Thyroid gland (tissue), 4 donors: ENCODE data around the gene FAM120A. TPM values are rescaled to one million over a fixed set of nuclear protein-coding genes. Genes with fewer than 3 reads are reported as not detected.

ENCODE experiments used
- DNase-seq, 2 donors: peaks; one replicate each; pipeline ENCODE4 v3.0.0-alpha.2; 2019
- H3K27ac ChIP-seq, 3 donors: fragments of 200-600 bp; sonication (generic); 1 replicate in 2 of 3; 2 replicates in 1 of 3; pipeline ENCODE4 v1.5.1; 2016 to 2019; ENCODE audit warnings: mild to moderate bottlenecking in 1 of 3, moderate library complexity in 1 of 3
- H3K27me3 ChIP-seq: fragments of 200-600 bp; sonication (generic); one replicate; pipeline ENCODE4 v1.5.1; 2019
- H3K36me3 ChIP-seq, 2 donors: fragments of 200-600 bp; sonication (generic); one replicate each; pipeline ENCODE4 v1.5.1; 2016 to 2019
- H3K4me1 ChIP-seq, 2 donors: fragments of 200-600 bp; sonication (generic); one replicate each; pipeline ENCODE4 v1.5.1; 2017 to 2019
- H3K4me3 ChIP-seq, 3 donors: fragments of 200-600 bp; sonication (generic); replicated peaks in 1 of 3; 1 replicate in 2 of 3; 2 replicates in 1 of 3; pipeline ENCODE4 v1.5.1; 2016; ENCODE audit warnings: mild to moderate bottlenecking in 1 of 3
- H3K9me3 ChIP-seq: fragments of 200-600 bp; sonication (generic); one replicate; pipeline ENCODE4 v1.5.1; 2017
- POLR2A ChIP-seq, 2 donors: fragments of 450-650 bp; IDR thresholded peaks; one replicate each; pipeline ENCODE4 v1.6.1; 2017; ENCODE audit warnings: antibody characterized with exemption in 2 of 2, mild to moderate bottlenecking in 2 of 2, moderate library complexity in 1 of 2
- WGBS, 2 donors: methylation state at CpG; one replicate each; pipeline ENCODE4 v1.1.5; 2017; 5-methylcytosine and 5-hydroxymethylcytosine counted together
- intact Hi-C: fragments of 100-400 bp; cut with DNase I; formaldehyde crosslinking; loops from one replicate; pipeline ENCODE4 v1.15.1; 2023
- total RNA-seq, 4 donors: library from RNA; depleted of rRNA; stranded (reverse); fragments of >200 nt; gene quantifications; one replicate each; pipeline ENCODE4 v1.2.3, GENCODE V29; 2016
- TF ChIP-seq, protein P1 (sequence below), 6 experiments: fragments of 200-600 bp in 3 of 6; fragments of 450-650 bp in 3 of 6; sonication (generic) in 3 of 6; IDR thresholded peaks; one replicate each; pipeline ENCODE4 v1.5.1; 2016 to 2019; ENCODE audit warnings: antibody characterized with exemption in 6 of 6, mild to moderate bottlenecking in 2 of 6, inconsistent platforms in 1 of 6, moderate library complexity in 1 of 6

FAM120A gene
- total RNA-seq, 4 donors from 2014 or later: 78.1 to 118 (median 111) TPM

DNA sequence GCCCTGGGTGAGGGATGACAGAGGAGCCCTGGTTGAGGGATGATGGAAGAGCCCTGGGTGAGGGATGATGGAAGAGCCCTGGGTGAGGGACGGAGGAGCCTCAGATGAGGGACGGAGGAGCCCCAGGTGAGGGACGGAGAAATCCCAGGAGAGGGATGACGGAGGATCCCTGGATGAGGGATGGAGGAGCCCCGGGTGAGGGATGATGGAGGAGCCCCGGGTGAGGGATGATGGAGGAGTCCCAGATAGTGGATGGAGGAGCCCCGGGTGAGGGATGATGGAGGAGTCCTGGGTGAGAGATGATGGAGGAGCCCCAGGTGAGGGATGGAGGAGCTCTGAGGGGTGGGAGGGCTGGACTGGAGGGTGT, 135.8 kb downstream of the FAM120A start:
- Histone ChIP-seq H3K4me1 (peaks cover 59 to 79% of the 10 kb centered on the region in 2 donors), H3K9me3 (no peaks in the 10 kb centered on the region), H3K27me3 (no peaks in the 10 kb centered on the region), H3K27ac (peak overlapping the region; percentile 86 to 96 (median 96)), H3K36me3 (no peaks in the 10 kb centered on the region), H3K4me3 (no peak overlapping the region)
- intact Hi-C loops: no loop called here
- no peak for DNase-seq
- WGBS, 2 donors: 90 to 93% methylated on average over 7 of the region's 7 CpGs
- TF ChIP-seq POLR2A (IDR thresholded peaks at IDR 0.05): no peak
- TF ChIP-seq, protein P1, sequence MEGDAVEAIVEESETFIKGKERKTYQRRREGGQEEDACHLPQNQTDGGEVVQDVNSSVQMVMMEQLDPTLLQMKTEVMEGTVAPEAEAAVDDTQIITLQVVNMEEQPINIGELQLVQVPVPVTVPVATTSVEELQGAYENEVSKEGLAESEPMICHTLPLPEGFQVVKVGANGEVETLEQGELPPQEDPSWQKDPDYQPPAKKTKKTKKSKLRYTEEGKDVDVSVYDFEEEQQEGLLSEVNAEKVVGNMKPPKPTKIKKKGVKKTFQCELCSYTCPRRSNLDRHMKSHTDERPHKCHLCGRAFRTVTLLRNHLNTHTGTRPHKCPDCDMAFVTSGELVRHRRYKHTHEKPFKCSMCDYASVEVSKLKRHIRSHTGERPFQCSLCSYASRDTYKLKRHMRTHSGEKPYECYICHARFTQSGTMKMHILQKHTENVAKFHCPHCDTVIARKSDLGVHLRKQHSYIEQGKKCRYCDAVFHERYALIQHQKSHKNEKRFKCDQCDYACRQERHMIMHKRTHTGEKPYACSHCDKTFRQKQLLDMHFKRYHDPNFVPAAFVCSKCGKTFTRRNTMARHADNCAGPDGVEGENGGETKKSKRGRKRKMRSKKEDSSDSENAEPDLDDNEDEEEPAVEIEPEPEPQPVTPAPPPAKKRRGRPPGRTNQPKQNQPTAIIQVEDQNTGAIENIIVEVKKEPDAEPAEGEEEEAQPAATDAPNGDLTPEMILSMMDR (IDR thresholded peaks at IDR 0.05): no peak

DNA sequence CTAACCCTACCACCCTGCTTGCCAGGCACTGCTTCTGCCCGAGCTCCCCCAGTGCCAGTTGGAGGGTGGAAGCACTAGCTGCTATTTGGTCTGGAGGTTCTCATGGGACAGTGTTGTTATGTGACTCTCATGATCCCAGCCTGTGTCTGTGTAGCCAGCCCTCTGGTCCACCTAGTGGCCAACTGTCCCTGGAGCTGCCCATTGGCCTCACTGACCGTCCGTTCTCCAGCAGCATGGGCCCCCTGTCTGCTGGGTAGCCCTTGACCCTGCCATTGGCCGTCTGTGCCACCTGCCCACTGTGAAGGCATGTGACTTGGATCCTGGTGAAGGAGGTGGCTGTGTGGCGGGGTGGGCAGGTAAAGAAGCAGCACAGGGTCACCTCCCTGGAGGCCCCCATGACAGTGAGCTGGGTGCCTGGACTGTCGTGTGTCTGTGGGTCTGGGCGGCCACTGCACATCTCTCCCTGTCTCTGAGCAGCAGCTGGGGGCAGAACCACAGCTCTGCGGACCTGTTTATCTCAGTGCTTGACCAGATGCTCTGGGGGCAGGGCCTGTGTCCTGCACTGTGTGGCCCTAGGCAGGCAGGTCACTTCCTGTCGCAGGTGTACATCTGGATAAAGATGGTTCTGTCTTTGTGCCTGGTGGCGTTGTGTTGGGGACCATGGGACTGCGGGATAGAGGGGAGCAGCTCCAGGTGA, 136.3 kb downstream of the FAM120A start:
- Histone ChIP-seq H3K27me3 (no peaks in the 10 kb centered on the region), H3K36me3 (no peaks in the 10 kb centered on the region), H3K4me3 (no peak overlapping the region), H3K27ac (peak overlapping the region; percentile 86 to 96 (median 96)), H3K4me1 (peaks cover 56 to 74% of the 10 kb centered on the region in 2 donors), H3K9me3 (no peaks in the 10 kb centered on the region)
- 90 to 94% methylated on average over 8 to 10 of the region's 11 CpGs for WGBS, 2 donors
- DNase-seq: no peak
- no peak for TF ChIP-seq POLR2A (IDR thresholded peaks at IDR 0.05)
- TF ChIP-seq, protein P1 (IDR thresholded peaks at IDR 0.05): peak in 3 of 6 experiments; percentile 27 to 33 (median 30)
- intact Hi-C loops: no loop called here

DNA sequence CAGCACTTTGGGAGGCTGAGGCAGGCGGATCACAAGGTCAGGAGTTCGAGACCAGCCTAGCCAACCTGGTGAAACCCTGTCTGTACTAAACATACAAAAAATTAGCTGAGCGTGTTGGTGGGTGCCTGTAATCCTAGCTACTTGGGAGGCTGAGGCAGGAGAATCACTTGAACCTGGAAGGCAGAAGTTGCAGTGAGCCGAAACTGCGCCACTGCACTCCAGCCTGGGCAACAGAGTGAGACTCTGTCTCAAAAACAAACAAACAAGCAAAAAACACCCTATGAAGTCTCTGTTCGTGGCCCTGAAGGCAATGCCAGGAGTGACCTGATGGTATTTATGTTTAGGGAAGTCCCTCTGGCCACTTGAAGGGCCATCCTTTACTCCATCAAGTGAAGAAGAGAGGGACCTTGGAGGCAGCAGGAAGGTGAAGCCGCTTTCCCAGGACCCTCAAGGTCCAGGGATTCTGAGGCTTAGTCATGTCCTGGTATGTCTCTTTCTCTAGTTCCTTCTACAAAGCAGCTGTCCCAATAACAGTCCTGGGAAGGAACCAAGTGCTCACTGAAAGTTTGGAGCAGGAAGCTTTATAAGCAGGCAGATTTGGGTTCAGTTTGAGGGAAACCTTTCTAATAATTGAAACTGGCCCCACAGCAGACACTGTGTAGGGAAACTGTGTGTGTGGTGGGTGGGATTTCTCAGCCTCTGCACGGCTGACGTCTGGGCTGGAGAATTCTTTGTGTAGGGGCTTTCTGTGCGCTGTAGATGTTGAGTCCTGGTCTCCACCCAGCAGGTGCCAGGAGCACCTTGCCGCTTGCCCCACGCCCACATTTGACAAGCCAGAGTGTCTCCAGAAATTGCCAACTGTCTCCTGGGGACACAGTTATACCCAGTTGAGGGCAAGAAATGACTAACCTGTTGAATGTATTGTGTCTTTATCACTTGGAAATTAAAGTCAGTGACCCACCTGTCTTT, 137.4 kb downstream of the FAM120A start:
- no peak overlapping the region for H3K4me3 ChIP-seq
- no peak for TF ChIP-seq POLR2A (IDR thresholded peaks at IDR 0.05)
- TF ChIP-seq, protein P1 (IDR thresholded peaks at IDR 0.05): no peak
- peak overlapping the region; percentile 86 to 96 (median 96) for H3K27ac ChIP-seq
- WGBS, 2 donors: 63 to 79% methylated on average over 10 to 12 of the region's 12 CpGs
- intact Hi-C loops: no loop called here
- no peaks in the 10 kb centered on the region for H3K9me3 ChIP-seq
- no peaks in the 10 kb centered on the region for H3K36me3 ChIP-seq
- no peak for DNase-seq
- no peaks in the 10 kb centered on the region for H3K27me3 ChIP-seq
- peaks cover 60 to 83% of the 10 kb centered on the region in 2 donors for H3K4me1 ChIP-seq

DNA sequence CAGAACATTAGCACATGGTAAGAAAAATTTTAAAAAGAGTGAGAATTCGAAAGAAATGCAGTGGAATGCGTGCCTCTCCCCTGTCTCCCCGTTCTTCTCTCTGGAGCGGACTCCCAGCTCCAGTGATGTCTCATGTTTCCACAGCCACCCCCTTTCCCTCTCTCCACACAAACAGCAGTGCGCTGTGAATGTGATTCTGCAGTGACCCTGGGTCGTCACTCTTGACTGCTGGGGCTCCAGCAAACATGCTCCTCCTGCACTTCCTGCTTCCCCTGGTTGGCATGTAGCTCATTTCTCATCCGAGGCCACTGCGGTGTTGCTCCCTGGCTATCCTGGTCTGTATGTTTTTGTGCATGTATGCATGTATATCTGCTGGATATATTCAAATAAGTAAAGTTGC, 138.2 kb downstream of the FAM120A start:
- TF ChIP-seq, protein P1 (IDR thresholded peaks at IDR 0.05): no peak
- no peak for TF ChIP-seq POLR2A (IDR thresholded peaks at IDR 0.05)
- H3K27ac ChIP-seq: peak overlapping the region; percentile 27 to 96 (median 86)
- H3K4me1 ChIP-seq: peaks cover 68 to 91% of the 10 kb centered on the region in 2 donors
- H3K27me3 ChIP-seq: no peaks in the 10 kb centered on the region
- no peaks in the 10 kb centered on the region for H3K9me3 ChIP-seq
- no peak overlapping the region for H3K4me3 ChIP-seq
- DNase-seq: peak; percentile 60 to 77
- no peaks in the 10 kb centered on the region for H3K36me3 ChIP-seq
- WGBS, 2 donors: 21 to 29% methylated on average over 8 of the region's 8 CpGs
- intact Hi-C loops: no loop called here
